A204.1 (cell line): ENCODE results near the gene PRRX2.

Experiments
- FAIRE-seq: peaks from 2 replicates; lab custom pipeline; 2012; peaks lifted over from hg19 to GRCh38; lab: Jason Lieb, UNC

The PRRX2 gene

DNA sequence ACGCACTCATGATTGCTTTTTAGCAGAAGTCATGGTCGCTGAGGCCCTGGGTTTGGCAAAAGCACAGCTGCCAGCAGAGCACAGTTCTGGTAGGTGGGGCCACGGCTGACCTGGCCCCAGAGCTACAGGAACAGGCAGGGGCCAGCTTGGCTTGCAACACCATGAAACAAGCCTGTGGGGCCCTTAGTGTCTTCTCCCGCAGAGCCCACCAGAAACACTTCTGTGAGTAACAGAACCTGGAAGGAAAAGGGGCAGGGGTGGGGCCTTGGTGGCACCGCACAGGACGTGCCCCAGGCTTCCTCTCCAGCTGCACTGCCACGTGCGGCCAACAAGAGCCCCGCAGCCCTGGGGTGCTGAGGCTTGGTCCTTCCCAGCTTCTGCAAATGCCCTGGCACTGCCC lies 28.3 kb upstream of the PRRX2 start:
- no peak for FAIRE-seq

GRCh38 chr9:129637673-129638439 lies 27.6 kb upstream of the PRRX2 start:
- FAIRE-seq: no peak

GRCh38 chr9:129639034-129639630 lies 26.3 kb upstream of the PRRX2 start:
- FAIRE-seq: no peak

DNA sequence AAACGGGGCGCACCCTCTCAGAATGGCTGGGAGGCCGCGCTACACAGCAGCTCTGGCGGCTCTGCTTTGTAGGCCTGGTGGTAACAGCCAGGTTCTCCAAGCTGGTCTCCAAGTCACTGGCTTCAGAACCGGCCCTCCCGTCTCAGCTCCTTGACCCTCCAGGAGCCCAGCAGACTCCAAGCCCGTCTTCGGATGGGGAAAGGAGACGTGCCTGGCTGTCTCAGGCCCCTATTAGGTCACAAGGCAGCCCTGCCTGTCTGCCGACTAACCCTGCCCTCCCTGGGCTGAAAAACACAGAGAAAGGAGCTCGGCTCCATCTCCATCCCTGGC lies 25.7 kb upstream of the PRRX2 start:
- FAIRE-seq: no peak

DNA sequence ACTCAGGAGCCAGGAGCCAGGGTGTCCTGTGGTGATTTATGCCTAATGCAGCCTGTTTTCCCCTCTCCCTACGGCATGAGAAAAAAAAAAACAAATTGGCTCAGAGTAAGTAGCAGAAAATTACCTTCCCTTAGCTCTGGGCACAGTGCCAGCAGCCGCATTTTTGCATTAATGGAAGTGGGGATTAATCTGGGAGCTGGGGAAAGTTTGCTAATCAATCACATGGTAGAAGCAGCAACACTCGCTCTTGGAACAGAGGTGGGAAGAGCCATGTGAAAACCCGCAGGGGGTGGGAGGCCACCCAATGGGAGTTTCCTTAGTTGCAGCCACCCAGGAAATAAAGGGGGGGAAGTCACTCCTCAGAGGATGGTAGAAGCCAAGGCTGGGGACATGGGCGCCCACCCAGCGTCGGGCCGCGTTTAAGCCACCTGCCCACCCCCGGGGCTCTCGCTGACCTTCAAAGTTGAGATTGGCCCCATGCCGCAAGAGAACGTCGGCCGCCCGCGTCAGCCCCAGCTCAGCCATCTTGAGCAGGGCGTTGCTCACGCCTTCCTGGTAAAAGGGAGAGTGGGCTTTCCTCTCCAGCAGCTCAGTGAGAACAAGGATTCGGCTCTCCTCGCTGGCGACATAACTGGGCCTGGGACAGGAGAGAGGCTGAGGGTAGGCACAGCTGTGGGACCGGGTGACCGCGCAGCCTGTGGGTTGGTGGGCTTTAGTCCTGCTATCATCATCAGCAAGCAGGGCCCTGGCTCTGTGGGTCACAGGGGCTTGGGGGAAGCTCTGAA lies 25.2 kb upstream of the PRRX2 start:
- FAIRE-seq: no peak

DNA sequence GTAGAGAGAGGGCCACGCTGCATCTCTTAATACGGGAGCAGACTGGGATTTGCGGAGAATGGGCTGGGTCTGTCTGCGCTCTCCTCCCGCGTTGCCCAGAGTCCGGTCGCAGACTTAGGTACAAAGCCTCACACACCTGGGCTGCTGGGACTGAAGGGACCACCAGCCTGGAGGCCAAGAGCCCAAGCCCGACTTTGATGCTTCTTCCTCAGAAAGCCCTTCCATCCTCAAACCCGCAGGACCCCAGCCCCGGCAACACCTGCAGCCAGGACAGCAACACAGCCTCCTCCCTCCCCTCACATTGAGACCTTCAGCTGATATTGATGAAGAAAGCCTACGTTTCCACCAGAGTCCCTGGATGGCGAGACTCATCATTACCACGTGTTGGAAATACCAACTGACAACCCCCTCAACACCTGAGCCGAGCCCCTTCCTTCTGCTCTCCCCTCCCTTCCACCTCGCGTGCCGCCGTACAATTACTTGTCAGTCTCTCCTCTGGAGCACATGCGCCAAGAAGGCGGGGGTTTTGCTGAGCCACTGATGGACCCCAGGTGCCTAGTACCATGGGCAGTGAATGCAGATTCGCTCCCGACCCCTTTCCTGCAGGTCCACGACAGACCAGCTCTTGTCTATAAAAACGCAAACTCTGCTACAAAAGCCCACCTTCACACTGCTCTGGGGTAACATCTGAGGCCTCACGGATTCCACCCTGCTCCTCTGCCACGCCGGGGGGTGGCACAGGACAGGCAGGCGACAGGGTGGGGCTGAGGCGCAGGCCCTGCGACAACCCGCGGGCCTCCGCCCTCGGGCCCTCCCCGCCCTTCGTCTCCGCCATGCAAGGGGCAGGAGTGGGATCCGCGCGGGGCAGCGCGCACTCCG lies 24.3 kb upstream of the PRRX2 start:
- no peak for FAIRE-seq

- peak; percentile 94 for FAIRE-seq
Measured at GRCh38 chr9:129641750-129642585, 23.5 kb upstream of the PRRX2 start, which contains the start of gene ASB6. ASB6 (minus strand) TSS chr9:129642151; CDS start chr9:129641999, 152 bp downstream.

DNA sequence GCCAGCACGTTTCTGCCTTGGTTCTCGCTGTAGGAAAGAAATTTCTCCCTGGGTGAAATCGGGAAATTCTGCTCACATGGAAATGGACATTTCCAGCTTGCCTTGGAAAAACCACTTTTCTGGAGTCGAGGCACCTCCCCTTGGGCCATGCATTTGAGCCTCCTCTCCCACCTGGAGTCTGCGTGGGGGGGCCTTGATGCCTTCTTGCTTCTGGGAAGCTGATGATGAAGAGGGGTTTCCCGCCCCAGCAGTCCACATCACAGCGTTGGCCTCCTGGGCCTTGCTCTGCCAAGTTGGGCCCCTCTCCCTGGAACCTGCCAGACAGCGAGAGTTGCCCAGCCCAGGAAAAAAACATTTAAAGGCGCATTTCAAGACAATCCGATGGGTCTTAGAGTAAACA lies 21.7 kb upstream of the PRRX2 start:
- no peak for FAIRE-seq

DNA sequence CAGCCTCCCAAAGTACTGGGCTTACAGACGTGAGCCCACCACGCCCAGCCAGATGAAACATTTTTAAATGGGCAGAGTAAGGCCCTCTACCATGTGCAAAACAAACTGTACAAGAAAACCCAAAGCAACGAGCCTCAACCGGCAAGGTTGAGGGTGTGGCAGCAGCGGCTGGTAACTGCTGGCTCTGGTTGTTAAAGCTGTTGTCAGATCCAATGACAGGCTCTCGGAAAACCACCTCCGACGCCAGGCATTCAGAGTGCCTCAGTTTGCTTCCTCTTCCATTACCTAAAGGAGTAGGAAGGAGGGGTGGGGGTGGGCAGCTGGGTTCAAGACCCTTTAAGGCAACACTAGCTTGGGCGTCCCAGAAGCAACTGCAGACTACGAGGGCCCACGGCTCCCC lies 21.1 kb upstream of the PRRX2 start:
- no peak for FAIRE-seq

DNA sequence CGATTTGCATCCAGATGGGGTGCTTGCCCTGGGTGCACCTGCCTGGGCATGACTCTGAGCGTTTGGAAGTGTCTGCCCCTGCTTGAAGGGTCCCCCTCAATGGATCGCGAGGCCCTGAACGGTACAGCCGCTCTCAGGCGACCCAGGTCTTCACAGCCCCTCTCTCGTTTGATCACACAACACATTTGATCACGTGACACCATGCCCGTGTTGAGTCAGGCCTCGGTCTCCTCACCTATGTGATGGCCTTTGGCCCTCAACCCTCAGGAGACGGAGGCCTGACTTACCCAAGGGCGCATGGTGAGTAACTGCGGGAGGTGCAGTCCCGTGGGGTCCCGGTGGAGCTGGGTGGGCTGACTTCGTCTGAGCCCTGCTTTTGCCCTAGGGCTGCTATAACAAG lies 20.5 kb upstream of the PRRX2 start:
- FAIRE-seq: no peak

DNA sequence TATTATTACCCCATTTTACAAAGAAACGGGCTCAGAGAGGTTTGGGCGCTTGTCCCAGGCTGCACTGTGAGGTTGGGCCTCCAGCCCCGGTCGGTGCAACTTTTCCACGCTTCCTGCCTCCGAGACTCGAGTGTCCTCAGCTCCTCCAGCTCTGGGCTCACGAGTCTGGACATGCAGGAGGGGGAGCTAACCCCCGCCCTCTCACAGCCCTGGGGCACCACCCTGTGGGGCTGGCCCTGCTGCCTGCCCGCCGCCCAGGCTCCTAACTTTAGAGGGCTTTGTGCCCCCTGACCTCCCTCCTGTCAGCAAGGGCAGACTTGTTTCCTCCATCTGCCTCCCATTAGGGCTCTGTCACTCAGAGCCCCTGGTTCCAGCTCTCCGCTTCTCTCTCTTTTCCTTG lies 19.2 kb upstream of the PRRX2 start:
- no peak for FAIRE-seq

- no peak for FAIRE-seq
Measured at GRCh38 chr9:129646654-129647053, 18.8 kb upstream of the PRRX2 start.

DNA sequence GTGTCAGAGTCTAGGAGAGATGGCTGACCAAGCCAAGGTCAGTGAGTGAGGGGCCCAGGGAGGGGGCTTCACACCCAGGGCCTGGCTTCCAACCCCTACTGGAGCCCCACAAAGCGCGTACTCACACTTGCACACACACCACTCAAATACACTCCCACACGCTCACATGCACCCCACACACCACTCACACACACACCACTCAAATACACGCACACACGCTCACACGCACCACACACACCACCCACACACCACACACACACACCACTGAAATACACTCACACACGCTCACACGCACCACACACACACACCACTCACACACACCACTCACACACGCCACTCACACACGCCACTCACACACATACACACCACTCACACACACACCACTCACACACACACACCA lies 17.8 kb upstream of the PRRX2 start:
- FAIRE-seq: no peak

DNA sequence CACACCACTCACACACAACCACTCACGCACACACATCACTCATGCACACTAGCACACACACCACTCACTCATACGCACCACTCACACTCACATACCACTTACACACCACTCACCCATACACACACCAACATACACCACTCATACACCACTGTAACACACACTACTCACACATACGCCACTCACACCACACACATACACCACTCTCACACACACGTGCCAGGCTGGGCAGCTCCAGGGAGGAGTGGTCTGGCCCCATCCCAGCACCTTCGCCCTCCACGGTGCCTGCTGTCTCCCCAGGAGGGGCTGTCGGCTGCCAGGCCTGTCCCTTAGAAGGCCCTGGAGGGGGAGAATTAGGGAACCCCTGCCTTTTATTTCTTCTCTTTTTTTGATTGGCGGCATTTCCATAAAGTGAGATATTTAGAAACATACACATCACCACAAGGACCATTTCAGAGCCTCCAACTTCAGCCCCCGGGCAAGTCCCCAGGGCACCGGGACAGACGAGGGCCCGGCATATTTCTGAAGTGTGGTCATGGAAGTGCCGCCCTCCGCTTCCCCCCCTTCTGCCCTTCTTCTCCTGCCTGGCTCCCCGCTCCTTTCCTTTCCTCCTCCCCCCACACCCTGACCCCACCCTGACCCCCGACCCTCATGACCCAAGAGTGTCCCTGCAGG lies 17.2 kb upstream of the PRRX2 start:
- no peak for FAIRE-seq

GRCh38 chr9:129648764-129649115 lies 16.7 kb upstream of the PRRX2 start:
- FAIRE-seq: no peak

DNA sequence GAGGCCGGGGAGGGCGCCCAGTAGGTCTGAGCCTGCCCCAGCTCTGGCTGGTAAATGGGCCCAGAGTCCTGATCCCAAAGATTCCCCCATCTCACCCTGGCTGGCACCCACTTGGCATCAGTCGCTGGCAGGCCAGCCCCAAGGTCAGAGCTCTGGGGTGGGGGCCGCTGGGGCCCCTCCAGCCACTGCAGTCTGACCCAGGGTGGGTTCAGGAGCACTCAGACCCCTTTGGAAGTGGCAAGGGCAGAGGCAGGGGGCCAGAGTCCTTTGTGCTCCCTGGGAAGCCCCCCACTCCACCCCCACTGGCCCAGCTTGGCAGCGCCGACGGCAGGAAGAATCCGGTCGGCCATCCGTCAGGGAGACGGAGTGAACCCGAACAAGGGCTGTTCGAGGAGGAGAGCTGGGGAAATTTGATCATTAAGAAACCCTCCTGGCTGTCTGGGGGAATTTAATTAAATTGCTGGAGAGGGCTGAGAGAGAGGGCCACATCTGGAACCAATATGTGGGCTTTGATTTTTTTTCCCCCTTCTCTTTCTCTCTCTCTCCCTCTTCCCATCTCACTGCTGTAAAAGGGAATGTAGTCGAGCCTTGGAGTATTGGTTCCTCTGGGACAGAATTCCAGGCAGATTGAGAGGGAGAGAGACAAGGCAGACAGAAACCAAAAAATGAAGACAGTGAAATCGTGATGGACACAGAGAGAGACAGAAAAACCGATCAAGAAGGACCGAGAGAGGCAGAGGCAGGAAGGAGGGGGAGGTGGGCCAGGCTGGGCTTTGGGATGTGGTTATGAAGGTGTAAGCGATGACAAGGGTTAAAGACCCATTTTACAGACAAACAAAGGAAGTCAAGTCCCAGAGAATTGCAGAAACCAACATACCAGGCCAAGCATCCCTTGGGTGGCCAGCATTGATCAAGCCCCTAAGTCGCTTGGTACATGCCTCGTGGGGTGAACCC lies 15.4 kb upstream of the PRRX2 start:
- no peak for FAIRE-seq

GRCh38 chr9:129650680-129651235 lies 14.7 kb upstream of the PRRX2 start:
- no peak for FAIRE-seq

GRCh38 chr9:129653823-129654553 lies 11.5 kb upstream of the PRRX2 start:
- no peak for FAIRE-seq

DNA sequence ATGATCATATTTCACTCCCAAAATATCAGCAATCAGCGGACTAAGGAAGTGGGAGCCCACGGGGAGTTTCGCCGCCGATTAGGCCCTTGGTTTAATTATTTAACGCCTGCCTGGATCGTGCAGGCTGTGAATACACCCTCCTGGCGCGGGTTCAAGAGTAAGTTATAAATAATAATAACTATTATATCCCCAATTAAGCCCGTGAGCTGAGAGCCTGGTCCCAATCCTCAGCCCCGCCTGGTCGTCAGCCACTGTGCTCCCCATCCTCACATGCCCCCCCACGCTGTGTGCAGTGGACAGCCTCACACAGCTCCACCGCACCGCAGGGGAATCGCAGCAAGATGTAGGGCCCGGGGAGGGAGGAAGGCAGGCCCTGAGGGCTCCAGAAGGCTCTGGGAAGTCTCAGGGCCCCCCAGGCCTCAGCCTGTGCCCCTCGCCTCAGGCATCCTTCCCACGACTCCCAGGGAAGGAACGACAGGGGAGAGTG lies 10.8 kb upstream of the PRRX2 start:
- FAIRE-seq: no peak
